WERI-Rb-1 (cell line): ENCODE results near the gene FAM78A.

Experiments used
- DNase-seq: peaks from one replicate; pipeline ENCODE4 v3.0.0-alpha.2; 2020
- H3K27ac ChIP-seq: fragments of 250-450 bp; sonication (Bioruptor Pico); 2 replicates; pipeline ENCODE4 v1.5.1; 2020; ENCODE audit warnings: mild to moderate bottlenecking, moderate library complexity
- H3K27me3 ChIP-seq: fragments of 250-450 bp; sonication (Bioruptor Pico); 2 replicates; pipeline ENCODE4 v1.5.1; 2021; ENCODE audit warnings: mild to moderate bottlenecking, low read depth, moderate library complexity; ENCODE audit not compliant: insufficient read depth, severe bottlenecking
- H3K36me3 ChIP-seq: fragments of 250-450 bp; sonication (Bioruptor Pico); 2 replicates; pipeline ENCODE4 v1.5.1; 2020; ENCODE audit warnings: mild to moderate bottlenecking, moderate library complexity
- H3K4me3 ChIP-seq: 2 replicates; pipeline ENCODE4 v1.5.1; 2011; ENCODE audit warnings: low read depth, mild to moderate bottlenecking, control low read depth, low read length
- H3K9me3 ChIP-seq: fragments of 250-450 bp; sonication (Bioruptor Pico); 2 replicates; pipeline ENCODE4 v1.5.1; 2021; ENCODE audit warnings: mild to moderate bottlenecking, moderate library complexity; ENCODE audit not compliant: severe bottlenecking
- CTCF ChIP-seq: IDR thresholded peaks from 2 replicates; pipeline ENCODE4 v1.5.1; 2011; ENCODE audit warnings: low read depth, mild to moderate bottlenecking, control low read depth, inconsistent platforms, low read length

Gene FAM78A

DNA sequence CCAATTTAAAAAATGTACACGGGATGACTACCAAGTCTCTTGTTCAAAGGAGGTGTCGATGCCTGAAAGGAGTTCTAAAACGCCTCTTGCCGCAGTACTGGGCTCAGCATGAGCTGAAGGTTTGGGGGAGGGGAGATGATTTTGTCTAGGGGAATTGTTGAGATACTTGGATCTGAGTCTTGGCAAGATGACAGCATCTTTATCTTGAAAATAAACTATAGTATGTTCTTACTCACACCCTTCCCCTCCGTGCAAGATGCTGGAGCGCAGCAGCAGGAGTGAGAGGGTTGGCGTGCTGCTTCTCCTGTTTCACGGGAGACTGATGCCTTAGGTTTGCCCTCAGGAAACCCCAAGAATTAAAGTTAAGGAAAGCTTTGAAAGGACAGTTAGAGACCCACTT, 47.3 kb downstream of the FAM78A start:
- no peak overlapping the region for H3K27ac ChIP-seq
- H3K27me3 ChIP-seq = no peaks in the 10 kb centered on the region
- no peak for TF ChIP-seq CTCF
- no peak for DNase-seq
- no peaks in the 10 kb centered on the region for H3K9me3 ChIP-seq
- H3K36me3 ChIP-seq = peaks cover 56% of the 10 kb centered on the region
- no peak overlapping the region for H3K4me3 ChIP-seq

DNA sequence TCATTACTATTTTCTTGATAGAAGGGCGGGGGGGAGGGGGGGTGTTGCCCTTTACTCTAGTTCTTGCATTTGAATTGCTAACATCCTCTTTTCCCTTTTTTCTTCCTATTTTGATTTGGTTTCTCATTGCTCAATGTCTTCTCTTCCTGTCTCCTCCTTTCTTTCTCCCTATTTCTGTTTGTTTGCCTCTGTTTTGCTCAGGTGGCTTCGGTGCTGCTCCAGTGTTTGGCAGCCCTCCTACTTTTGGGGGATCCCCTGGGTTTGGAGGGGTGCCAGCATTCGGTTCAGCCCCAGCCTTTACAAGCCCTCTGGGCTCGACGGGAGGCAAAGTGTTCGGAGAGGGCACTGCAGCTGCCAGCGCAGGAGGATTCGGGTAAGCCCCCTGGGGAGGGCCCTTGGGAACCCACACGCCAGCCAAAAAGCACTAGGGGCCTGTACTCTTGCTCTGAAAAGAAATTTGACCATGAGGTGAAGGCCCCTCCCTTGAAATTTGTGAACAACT, 48.3 kb downstream of the FAM78A start:
- no peak overlapping the region for H3K4me3 ChIP-seq
- no peak overlapping the region for H3K27ac ChIP-seq
- no peaks in the 10 kb centered on the region for H3K9me3 ChIP-seq
- TF ChIP-seq CTCF = no peak
- H3K27me3 ChIP-seq = no peaks in the 10 kb centered on the region
- no peak for DNase-seq
- H3K36me3 ChIP-seq = peaks cover 51% of the 10 kb centered on the region

DNA sequence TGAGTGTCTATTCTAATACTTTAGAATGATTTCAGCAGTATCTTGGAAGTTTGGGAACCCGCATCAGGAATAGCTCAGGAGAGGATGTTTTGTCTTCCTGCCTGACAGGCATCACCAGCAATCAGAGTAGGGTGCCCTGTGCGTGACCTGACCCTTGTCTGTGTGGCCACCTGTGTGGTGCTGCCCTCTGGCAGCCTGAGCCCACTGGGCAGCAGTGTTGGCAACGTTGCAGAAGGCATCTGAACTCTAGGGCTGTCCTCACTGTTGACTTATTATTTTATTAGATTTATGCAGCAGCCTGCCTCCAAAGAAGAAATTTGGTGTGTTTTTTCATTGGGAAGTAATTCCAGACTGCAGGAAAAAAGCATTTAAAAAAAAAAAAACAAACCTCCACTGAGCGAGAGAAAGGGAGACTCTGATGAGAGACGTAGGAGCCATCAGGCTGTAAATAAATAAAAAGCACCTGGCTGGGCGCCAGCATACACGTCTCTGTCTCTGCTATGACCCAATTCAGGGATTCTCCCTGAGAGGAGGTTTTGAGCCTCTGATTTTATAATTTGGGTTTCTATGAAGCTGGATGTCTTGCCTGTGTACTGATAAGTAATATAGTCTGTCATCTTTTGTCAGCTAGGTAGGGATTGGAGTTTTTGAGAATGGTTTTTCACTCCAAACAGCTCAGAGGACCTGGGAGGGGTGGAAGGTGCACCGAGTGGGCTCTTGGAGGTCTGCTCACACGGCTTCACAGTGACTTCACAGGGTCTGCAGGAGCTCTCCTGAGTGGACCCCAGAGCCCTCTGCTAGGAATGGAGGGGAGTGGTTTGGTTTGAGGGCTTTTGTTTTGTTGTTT, 49.0 kb downstream of the FAM78A start:
- no peaks in the 10 kb centered on the region for H3K9me3 ChIP-seq
- no peak overlapping the region for H3K27ac ChIP-seq
- DNase-seq = no peak
- no peak overlapping the region for H3K4me3 ChIP-seq
- H3K27me3 ChIP-seq = no peaks in the 10 kb centered on the region
- TF ChIP-seq CTCF = no peak
- peaks cover 44% of the 10 kb centered on the region for H3K36me3 ChIP-seq

GRCh38 chr9:131226226-131226625, 50.1 kb downstream of the FAM78A start:
- Histone ChIP-seq H3K4me3 (no peak overlapping the region), H3K36me3 (peaks cover 34% of the 10 kb centered on the region), H3K27me3 (no peaks in the 10 kb centered on the region), H3K9me3 (no peaks in the 10 kb centered on the region), H3K27ac (no peak overlapping the region)
- no peak for DNase-seq
- TF ChIP-seq CTCF = no peak

- peaks cover 28% of the 10 kb centered on the region for H3K36me3 ChIP-seq
Measured at GRCh38 chr9:131222460-131222859, 53.9 kb downstream of the FAM78A start.

More at GRCh38 chr9:131222460-131222859, 53.9 kb downstream of the FAM78A start:
- DNase-seq = no peak
- Histone ChIP-seq H3K27ac (no peak overlapping the region), H3K9me3 (no peaks in the 10 kb centered on the region), H3K4me3 (no peak overlapping the region), H3K27me3 (no peaks in the 10 kb centered on the region)
- TF ChIP-seq CTCF = no peak
